Subcutaneous adipose tissue (tissue), 4 donors: ENCODE measurements around the gene PDE7B. TPM values are rescaled to one million over a fixed set of nuclear protein-coding genes. Genes with fewer than 3 reads are reported as not detected.

Source experiments
- CTCF ChIP-seq: fragments of 450-650 bp; IDR thresholded peaks from one replicate; pipeline ENCODE4 v1.5.1; 2016; ENCODE audit warnings: low read depth, mild to moderate bottlenecking, control low read depth, antibody characterized with exemption, moderate library complexity
- total RNA-seq, 4 donors: library from RNA; depleted of rRNA; stranded (reverse); fragments of >200 nt; gene quantifications; one replicate each; pipeline ENCODE4 v1.1.0, GENCODE V29; 2016

The PDE7B gene
- total RNA-seq, 4 donors from 2014 or later, result 4.1 to 12.6 (median 9.5) TPM

- TF ChIP-seq CTCF, result no peak
Measured at GRCh38 chr6:136072691-136073090, 221.2 kb downstream of the PDE7B start.

- TF ChIP-seq CTCF, result no peak
Measured at GRCh38 chr6:136073216-136073615, 221.7 kb downstream of the PDE7B start.

- TF ChIP-seq CTCF, result no peak
Measured at GRCh38 chr6:136076496-136076895, 225.0 kb downstream of the PDE7B start.

GRCh38 chr6:136077834-136078576, 226.5 kb downstream of the PDE7B start:
- TF ChIP-seq CTCF, result no peak

GRCh38 chr6:136079701-136080565, 228.4 kb downstream of the PDE7B start:
- TF ChIP-seq CTCF, result no peak

- TF ChIP-seq CTCF, result no peak
Measured at GRCh38 chr6:136083540-136083939, 232.0 kb downstream of the PDE7B start.

GRCh38 chr6:136084403-136084802, 232.9 kb downstream of the PDE7B start:
- TF ChIP-seq CTCF, result no peak
